Keratinocyte (primary cell): ENCODE results near the gene IFRD2. TPM values are rescaled to one million over a fixed set of nuclear protein-coding genes. Genes with fewer than 3 reads are reported as not detected.
"Not testable (repeated sequence)": the region's sequence is repeated elsewhere in the genome, so short reads cannot be mapped to it uniquely, and the experiment has no call there.

ENCODE experiments used
- DNase-seq: peaks from one replicate; pipeline ENCODE4 v3.0.0-alpha.2; 2011; ENCODE audit warnings: low read depth, missing footprints, low spot score
- FAIRE-seq: peaks from 2 replicates; lab custom pipeline; 2011; peaks lifted over from hg19 to GRCh38; lab: Jason Lieb, UNC
- H2AFZ ChIP-seq: 2 replicates; pipeline ENCODE4 v1.6.0; 2012; ENCODE audit warnings: low read length, control low read depth, inconsistent platforms; ENCODE audit not compliant: control insufficient read depth
- H3K27ac ChIP-seq: 2 replicates; pipeline ENCODE4 v1.5.1; 2011; ENCODE audit warnings: low read length; ENCODE audit not compliant: control insufficient read depth, insufficient read depth
- H3K27me3 ChIP-seq: 3 replicates; pipeline ENCODE4 v1.6.0; 2011; ENCODE audit warnings: low read length; ENCODE audit not compliant: control insufficient read depth, insufficient read depth; ENCODE audit errors: extremely low read depth
- H3K36me3 ChIP-seq, 2 experiments: 2 replicates in 1 of 2; 3 replicates in 1 of 2; pipeline ENCODE4 v1.5.1; 2011; ENCODE audit warnings: low read length in 2 of 2, mild to moderate bottlenecking in 1 of 2; ENCODE audit not compliant: control insufficient read depth in 2 of 2, insufficient read depth in 2 of 2; ENCODE audit errors: extremely low read depth in 1 of 2
- H3K4me1 ChIP-seq: 3 replicates; pipeline ENCODE4 v1.5.1; 2011; ENCODE audit warnings: low read length; ENCODE audit not compliant: control insufficient read depth, insufficient read depth; ENCODE audit errors: extremely low read depth
- H3K4me2 ChIP-seq: 3 replicates; pipeline ENCODE4 v1.6.0; 2011; ENCODE audit warnings: low read depth, low read length; ENCODE audit not compliant: control insufficient read depth, insufficient read depth; ENCODE audit errors: extremely low read depth
- H3K4me3 ChIP-seq, 3 experiments: fragments of 200-600 bp in 1 of 3; sonication (generic) in 1 of 3; 2 replicates in 2 of 3; 3 replicates in 1 of 3; pipeline ENCODE4 v1.5.1; 2011 to 2016; ENCODE audit warnings: low read length in 3 of 3, mild to moderate bottlenecking in 3 of 3, control low read depth in 2 of 3, inconsistent platforms in 1 of 3, low read depth in 1 of 3, mixed read lengths in 1 of 3, mixed run types in 1 of 3, moderate library complexity in 1 of 3; ENCODE audit not compliant: control insufficient read depth in 2 of 3, insufficient read depth in 2 of 3; ENCODE audit errors: extremely low read depth in 1 of 3
- H3K79me2 ChIP-seq: 2 replicates; pipeline ENCODE4 v1.6.0; 2012; ENCODE audit warnings: low read length; ENCODE audit not compliant: control insufficient read depth, insufficient read depth
- H3K9ac ChIP-seq: 3 replicates; pipeline ENCODE4 v1.6.0; 2011; ENCODE audit warnings: low read length; ENCODE audit not compliant: control insufficient read depth, insufficient read depth; ENCODE audit errors: extremely low read depth
- H3K9me1 ChIP-seq: 3 replicates; pipeline ENCODE4 v1.6.0; 2011; ENCODE audit warnings: low read length; ENCODE audit not compliant: control insufficient read depth, insufficient read depth; ENCODE audit errors: extremely low read depth
- H3K9me3 ChIP-seq: 2 replicates; pipeline ENCODE4 v1.5.1; 2012; ENCODE audit warnings: low read depth, low read length; ENCODE audit not compliant: control insufficient read depth
- H4K20me1 ChIP-seq: 3 replicates; pipeline ENCODE4 v1.6.0; 2011; ENCODE audit warnings: low read length; ENCODE audit not compliant: control insufficient read depth, insufficient read depth; ENCODE audit errors: extremely low read depth
- CTCF ChIP-seq, 3 experiments: IDR thresholded peaks in 1 of 3; conservative IDR thresholded peaks in 1 of 3; optimal IDR thresholded peaks in 1 of 3; 2 replicates in 2 of 3; 3 replicates in 1 of 3; pipeline versions ENCODE3 to v1.5.1; 2011; ENCODE audit warnings: low read length in 3 of 3, mild to moderate bottlenecking in 3 of 3, moderate library complexity in 2 of 3, control low read depth in 1 of 3, inconsistent platforms in 1 of 3; ENCODE audit not compliant: insufficient read depth in 2 of 3; ENCODE audit errors: extremely low read depth in 1 of 3
- EZH2 ChIP-seq: IDR thresholded peaks from one replicate; pipeline ENCODE4 v1.6.1; 2012; ENCODE audit warnings: inconsistent platforms, mild to moderate bottlenecking, low read length, moderate library complexity
- dilution Hi-C: fragments of 300-500 bp; cut with MboI; formaldehyde crosslinking; loops from one replicate; pipeline ENCODE4 v1.7.0; 2020; ENCODE audit warnings: low sequenced_read_pairs; ENCODE audit not compliant: extremely low pct_ligation_motif_present
- polyA plus RNA-seq, 5 experiments: library from polyadenylated mRNA; depleted of rRNA in 3 of 5; stranded (reverse) in 3 of 5; stranded (forward) in 1 of 5; unstranded in 1 of 5; fragments of >200 nt; gene quantifications; 1 replicate in 1 of 5; 2 replicates in 3 of 5; 3 replicates in 1 of 5; pipeline versions ENCODE4 v1.2.1 to v1.2.3, GENCODE V29; 2011 to 2012; ENCODE audit warnings: missing spikeins in 2 of 5, low read depth in 1 of 5, low replicate concordance in 1 of 5

Gene IFRD2
- polyA plus RNA-seq, 1 donor (not counting 4 experiments of a cell fraction or from before 2014, with no cell fraction given) = 50.3 TPM

- Histone ChIP-seq H3K27ac (no peak overlapping the region), H3K27me3 (peaks cover 40% of the 10 kb centered on the region), H3K4me2 (peak overlapping the region; percentile 87), H4K20me1 (no peaks in the 10 kb centered on the region), H3K9me1 (no peaks in the 10 kb centered on the region), H3K36me3 (no peaks in the 10 kb centered on the region), H3K79me2 (no peaks in the 10 kb centered on the region), H3K9ac (peak overlapping the region; percentile 18), H3K9me3 (no peaks in the 10 kb centered on the region), H3K4me3 (peak overlapping the region in 2 of 3 experiments; percentile 21 to 50), H3K4me1 (peaks cover 28% of the 10 kb centered on the region), H2AFZ (peak overlapping the region; percentile 81)
- no peak for DNase-seq
- FAIRE-seq = peak; percentile 43
- TF ChIP-seq EZH2 (no peak), CTCF (optimal IDR thresholded peaks at IDR 0.05 in 1 of 3, IDR thresholded peaks at IDR 0.05 in 1 of 3, conservative IDR thresholded peaks at IDR 0.05 in 1 of 3; ENCODE audit: extremely low read depth in 1 of 3, insufficient read depth in 2 of 3, low read length in 3 of 3) (peak in 2 of 3 experiments; percentile 95 to 98)
- dilution Hi-C loops = no loop called here
Measured at GRCh38 chr3:50272911-50273688, 19.1 kb downstream of the IFRD2 start.

- Histone ChIP-seq H3K4me2 (peak overlapping the region; percentile 87), H3K4me1 (peaks cover 28% of the 10 kb centered on the region), H3K27me3 (peaks cover 40% of the 10 kb centered on the region)
- H3K4me3 ChIP-seq, H3K9me3 ChIP-seq, H3K9me1 ChIP-seq, H3K9ac ChIP-seq, FAIRE-seq, H3K79me2 ChIP-seq, H2AFZ ChIP-seq, DNase-seq, H3K36me3 ChIP-seq, dilution Hi-C loops, H4K20me1 ChIP-seq, H3K27ac ChIP-seq: not testable (repeated sequence)
Measured at GRCh38 chr3:50272538-50272910, 19.7 kb downstream of the IFRD2 start.
